Measurements from ENCODE around the gene KLF11.
A peak's percentile ranks its signal among the peaks of the same experiment; 100 is the strongest.

Gene KLF11

GRCh38 chr2:10096641-10097040, 53.3 kb downstream of the KLF11 start:
- no peak for TF ChIP-seq POLR2AphosphoS5 (IDR thresholded peaks at IDR 0.05; ENCODE audit: low read depth)
- no peak for TF ChIP-seq REST (IDR thresholded peaks at IDR 0.05; ENCODE audit: insufficient replicate concordance, low read depth)
- TF ChIP-seq GABPA (IDR thresholded peaks at IDR 0.05; ENCODE audit: low read depth) = no peak
- no peak for TF ChIP-seq SPI1 (IDR thresholded peaks at IDR 0.05; ENCODE audit: borderline replicate concordance, low read depth)
- no peak for TF ChIP-seq CTCF (IDR thresholded peaks at IDR 0.05; ENCODE audit: insufficient read depth, low read length)
- no peak overlapping the region for H3K27ac ChIP-seq (replicated peaks)
- H3K27me3 ChIP-seq (ENCODE audit: insufficient read depth, poor library complexity, severe bottlenecking) = peaks cover 2% of the 10 kb centered on the region
- no peak overlapping the region for H3K4me3 ChIP-seq (replicated peaks; ENCODE audit: insufficient read depth, low read length)
- no peak for DNase-seq (ENCODE audit: low read depth in 1 of 2, low spot score in 1 of 2)

- Histone ChIP-seq H3K4me3 (replicated peaks; ENCODE audit: insufficient read depth, low read length) (no peak overlapping the region), H3K27ac (replicated peaks) (no peak overlapping the region), H3K27me3 (ENCODE audit: insufficient read depth, poor library complexity, severe bottlenecking) (peaks cover 2% of the 10 kb centered on the region)
- TF ChIP-seq POLR2AphosphoS5 (IDR thresholded peaks at IDR 0.05; ENCODE audit: low read depth) = no peak
- TF ChIP-seq GABPA (IDR thresholded peaks at IDR 0.05; ENCODE audit: low read depth) = no peak
- TF ChIP-seq CTCF (IDR thresholded peaks at IDR 0.05; ENCODE audit: insufficient read depth, low read length) = peak; percentile 79
- TF ChIP-seq REST (IDR thresholded peaks at IDR 0.05; ENCODE audit: insufficient replicate concordance, low read depth) = no peak
- TF ChIP-seq SPI1 (IDR thresholded peaks at IDR 0.05; ENCODE audit: borderline replicate concordance, low read depth) = no peak
- peak in 1 of 2 experiments; percentile 53 for DNase-seq (ENCODE audit: low read depth in 1 of 2, low spot score in 1 of 2)
These were observed 54.2 kb downstream of the KLF11 start for GRCh38 chr2:10097352-10098148.

- Histone ChIP-seq H3K4me3 (replicated peaks; ENCODE audit: insufficient read depth, low read length) (no peak overlapping the region), H3K27me3 (ENCODE audit: insufficient read depth, poor library complexity, severe bottlenecking) (no peaks in the 10 kb centered on the region), H3K27ac (replicated peaks) (no peak overlapping the region)
- no peak for DNase-seq (ENCODE audit: low read depth in 1 of 2, low spot score in 1 of 2)
- TF ChIP-seq SPI1 (IDR thresholded peaks at IDR 0.05; ENCODE audit: borderline replicate concordance, low read depth) (no peak), GABPA (IDR thresholded peaks at IDR 0.05; ENCODE audit: low read depth) (no peak), REST (IDR thresholded peaks at IDR 0.05; ENCODE audit: insufficient replicate concordance, low read depth) (no peak), POLR2AphosphoS5 (IDR thresholded peaks at IDR 0.05; ENCODE audit: low read depth) (no peak), CTCF (IDR thresholded peaks at IDR 0.05; ENCODE audit: insufficient read depth, low read length) (no peak)
These were observed 58.1 kb downstream of the KLF11 start for GRCh38 chr2:10101491-10101890.
